Common myeloid progenitor, CD34-positive (primary cell): Measurements from ENCODE around the gene SIPA1.

Source experiments
- CTCF ChIA-PET: fragments of 350-600 bp; sonication (Branson Sonifier 250); formaldehyde crosslinking; loops from one replicate; lab custom pipeline; 2021; ENCODE audit warnings: antibody characterized with exemption; lab: Charles Lee
- POLR2A ChIA-PET: fragments of 350-600 bp; sonication (Branson Sonifier 250); formaldehyde crosslinking; loops from one replicate; lab custom pipeline; 2021; ENCODE audit warnings: antibody characterized with exemption; lab: Charles Lee
- DNase-seq, 3 donors: peaks; one replicate each; pipeline versions ENCODE4 v3.0.0 to v3.0.0-alpha.2; 2013
- H3K27ac ChIP-seq, 2 experiments: 1 replicate in 1 of 2; 2 replicates in 1 of 2; pipeline ENCODE4 v1.7.0; 2013; ENCODE audit warnings: inconsistent platforms in 2 of 2, low read length in 2 of 2, mild to moderate bottlenecking in 2 of 2, low read depth in 1 of 2, moderate library complexity in 1 of 2; ENCODE audit not compliant: severe bottlenecking in 2 of 2, insufficient read depth in 1 of 2, poor library complexity in 1 of 2
- H3K27me3 ChIP-seq, 5 experiments: replicated peaks in 2 of 5; 1 replicate in 3 of 5; 2 replicates in 2 of 5; pipeline versions ENCODE4 v1.6.1 to v1.7.0; 2013; ENCODE audit warnings: low read length in 4 of 5, mild to moderate bottlenecking in 2 of 5, moderate library complexity in 2 of 5, inconsistent platforms in 1 of 5; ENCODE audit not compliant: insufficient read depth in 5 of 5, control insufficient read depth in 4 of 5
- H3K36me3 ChIP-seq, 4 experiments: 1 replicate in 2 of 4; 2 replicates in 2 of 4; pipeline versions ENCODE4 v1.6.1 to v1.7.0; 2013; ENCODE audit warnings: low read length in 3 of 4, control low read depth in 1 of 4, mild to moderate bottlenecking in 1 of 4; ENCODE audit not compliant: control insufficient read depth in 4 of 4, insufficient read depth in 4 of 4
- H3K4me1 ChIP-seq, 4 experiments: 1 replicate in 3 of 4; 2 replicates in 1 of 4; pipeline versions ENCODE4 v1.6.1 to v1.7.1; 2013; ENCODE audit warnings: low read length in 3 of 4, mild to moderate bottlenecking in 3 of 4, control low read depth in 1 of 4, inconsistent platforms in 1 of 4, moderate library complexity in 1 of 4; ENCODE audit not compliant: control insufficient read depth in 4 of 4, insufficient read depth in 4 of 4; ENCODE audit errors: control extremely low read depth in 1 of 4
- H3K4me3 ChIP-seq, 7 experiments: 1 replicate in 4 of 7; 2 replicates in 3 of 7; pipeline versions ENCODE4 v1.5.1 to v1.7.0; 2013; ENCODE audit warnings: mild to moderate bottlenecking in 7 of 7, low read length in 6 of 7, moderate library complexity in 6 of 7, inconsistent platforms in 2 of 7, low read depth in 2 of 7, control low read depth in 1 of 7; ENCODE audit not compliant: insufficient read depth in 4 of 7, control insufficient read depth in 1 of 7; ENCODE audit errors: extremely low read depth in 1 of 7
- H3K9me3 ChIP-seq, 5 experiments: 1 replicate in 4 of 5; 2 replicates in 1 of 5; pipeline versions ENCODE4 v1.6.1 to v1.7.1; 2013; ENCODE audit warnings: low read length in 4 of 5, mild to moderate bottlenecking in 2 of 5, inconsistent platforms in 1 of 5, low read depth in 1 of 5, moderate library complexity in 1 of 5; ENCODE audit not compliant: control insufficient read depth in 4 of 5, insufficient read depth in 2 of 5; ENCODE audit errors: control extremely low read depth in 1 of 5
- WGBS: methylation state at CpG from one replicate; pipeline ENCODE4 v1.1.5; 2013; ENCODE audit not compliant: insufficient coverage; 5-methylcytosine and 5-hydroxymethylcytosine counted together

Gene SIPA1

GRCh38 chr11:65615229-65615949 lies 22.5 kb upstream of the SIPA1 start, which contains the start of gene PCNX3:
Gene PCNX3 (plus strand): TSS chr11:65615776. CDS start chr11:65616312, 536 bp downstream.
- no peaks in the 10 kb centered on the region for H3K9me3 ChIP-seq
- under 1% methylated on average over 51 of the region's 55 CpGs for WGBS
- peaks cover 10 to 42% (median 30%) of the 10 kb centered on the region in 4 experiments for H3K36me3 ChIP-seq
- H3K27me3 ChIP-seq: no peaks in the 10 kb centered on the region
- ChIA-PET CTCF (interaction anchor here (0.8 to 16.3 kb wide), 10 partner anchors 10 to 74 kb away, joined by 3 to 229 read pairs (median 4); partner anchors contain the start of genes KCNK7 and ZNRD2), POLR2A (interaction anchor here (0.9 to 1.5 kb wide), 7 partner anchors 11 to 273 kb away, joined by 3 to 8 read pairs (median 3); partner anchors contain the start of genes AP5B1, FIBP and RELA)
- DNase-seq: peak; percentile 100
- peak within 1 kb of the TSS; percentile 73 to 98 (median 86) for H3K4me3 ChIP-seq
- peak within 1 kb of the TSS; percentile 82 to 93 for H3K27ac ChIP-seq
- H3K4me1 ChIP-seq: peaks cover 4 to 50% (median 46%) of the 10 kb centered on the region in 4 experiments

GRCh38 chr11:65615950-65616574 lies 21.8 kb upstream of the SIPA1 start:
- Histone ChIP-seq H3K27ac (peak overlapping the region; percentile 68 to 91), H3K9me3 (no peaks in the 10 kb centered on the region), H3K4me3 (peak overlapping the region; percentile 53 to 95 (median 73)), H3K36me3 (peaks cover 10 to 49% (median 34%) of the 10 kb centered on the region in 4 experiments), H3K4me1 (peaks cover 0 to 43% (median 39%) of the 10 kb centered on the region in 4 experiments), H3K27me3 (no peaks in the 10 kb centered on the region)
- DNase-seq: peak in 1 of 3 donors; percentile 32
- CTCF ChIA-PET: interaction anchor here (1.2 to 16.3 kb wide), 7 partner anchors 10 to 44 kb away, joined by 3 to 229 read pairs (median 6); partner anchors contain the start of gene KCNK7
- POLR2A ChIA-PET: interaction anchor here (0.9 to 1.5 kb wide), 5 partner anchors 10 to 272 kb away, joined by 3 to 8 read pairs (median 3); partner anchors contain the start of genes AP5B1, FIBP and RELA
- WGBS: 2% methylated on average over 33 of the region's 50 CpGs

- POLR2A ChIA-PET: no interaction called here
These were observed 21.3 kb upstream of the SIPA1 start for GRCh38 chr11:65616575-65617001.

DNA sequence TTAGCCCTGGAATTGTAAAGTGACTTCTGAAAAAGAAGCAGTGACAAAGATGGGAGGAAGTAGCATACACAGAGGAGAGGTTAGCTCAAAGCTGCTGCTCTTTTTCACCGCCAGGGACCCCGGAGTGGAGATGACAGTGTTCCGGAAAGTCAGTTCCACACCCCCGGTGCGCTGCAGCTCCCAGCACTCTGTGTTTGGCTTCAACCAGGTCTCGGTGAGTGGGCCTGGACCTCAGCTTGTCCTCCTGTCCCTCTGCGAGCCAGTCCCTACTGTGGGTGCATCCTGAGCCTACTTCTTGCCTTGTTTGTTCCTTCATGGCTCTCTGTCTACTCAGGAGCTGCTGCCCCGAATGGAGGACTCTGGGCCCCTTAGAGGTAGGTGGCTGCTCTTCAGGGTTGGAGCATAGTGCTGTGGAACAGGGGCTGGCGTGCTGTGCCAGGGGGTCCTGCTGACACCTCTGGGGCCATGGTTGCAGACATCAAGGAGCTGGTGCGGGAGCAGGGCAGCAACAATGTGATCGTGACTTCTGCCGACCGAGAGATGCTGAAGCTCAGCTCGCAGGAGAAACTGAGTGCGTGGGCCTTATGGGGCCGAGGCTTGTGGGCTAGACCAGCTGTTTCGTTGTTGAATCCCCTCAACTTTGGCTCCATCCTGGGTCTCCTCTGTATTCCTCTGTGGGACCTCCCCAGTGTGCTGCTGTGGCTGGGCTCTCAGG lies 20.6 kb upstream of the SIPA1 start:
- ChIA-PET CTCF (interaction anchor here (1.0 to 3.5 kb wide), 7 partner anchors 8 to 95 kb away, joined by 3 to 14 read pairs (median 4); partner anchors contain the start of gene KAT5), POLR2A (no interaction called here)
- Histone ChIP-seq H3K4me1 (peaks cover 0 to 31% (median 27%) of the 10 kb centered on the region in 4 experiments), H3K4me3 (peak overlapping the region in 4 of 7 experiments; percentile 73 to 95 (median 86)), H3K27ac (peak overlapping the region in 1 of 2 experiments; percentile 91), H3K9me3 (no peaks in the 10 kb centered on the region), H3K36me3 (peaks cover 10 to 59% (median 39%) of the 10 kb centered on the region in 4 experiments), H3K27me3 (no peaks in the 10 kb centered on the region)
- 94% methylated on average over 17 of the region's 17 CpGs for WGBS
- DNase-seq: no peak

More at GRCh38 chr11:65616575-65617001, 21.3 kb upstream of the SIPA1 start:
- peak overlapping the region; percentile 37 to 95 (median 73) for H3K4me3 ChIP-seq
- CTCF ChIA-PET: interaction anchor here (1.0 to 3.5 kb wide), 6 partner anchors 9 to 95 kb away, joined by 3 to 14 read pairs (median 5); partner anchors contain the start of gene KAT5
- no peaks in the 10 kb centered on the region for H3K9me3 ChIP-seq
- H3K4me1 ChIP-seq: peaks cover 0 to 38% (median 34%) of the 10 kb centered on the region in 4 experiments
- WGBS: 93% methylated on average over 8 of the region's 10 CpGs
- peaks cover 10 to 54% (median 36%) of the 10 kb centered on the region in 4 experiments for H3K36me3 ChIP-seq
- DNase-seq: no peak
- peak overlapping the region; percentile 68 to 91 for H3K27ac ChIP-seq
- H3K27me3 ChIP-seq: no peaks in the 10 kb centered on the region

DNA sequence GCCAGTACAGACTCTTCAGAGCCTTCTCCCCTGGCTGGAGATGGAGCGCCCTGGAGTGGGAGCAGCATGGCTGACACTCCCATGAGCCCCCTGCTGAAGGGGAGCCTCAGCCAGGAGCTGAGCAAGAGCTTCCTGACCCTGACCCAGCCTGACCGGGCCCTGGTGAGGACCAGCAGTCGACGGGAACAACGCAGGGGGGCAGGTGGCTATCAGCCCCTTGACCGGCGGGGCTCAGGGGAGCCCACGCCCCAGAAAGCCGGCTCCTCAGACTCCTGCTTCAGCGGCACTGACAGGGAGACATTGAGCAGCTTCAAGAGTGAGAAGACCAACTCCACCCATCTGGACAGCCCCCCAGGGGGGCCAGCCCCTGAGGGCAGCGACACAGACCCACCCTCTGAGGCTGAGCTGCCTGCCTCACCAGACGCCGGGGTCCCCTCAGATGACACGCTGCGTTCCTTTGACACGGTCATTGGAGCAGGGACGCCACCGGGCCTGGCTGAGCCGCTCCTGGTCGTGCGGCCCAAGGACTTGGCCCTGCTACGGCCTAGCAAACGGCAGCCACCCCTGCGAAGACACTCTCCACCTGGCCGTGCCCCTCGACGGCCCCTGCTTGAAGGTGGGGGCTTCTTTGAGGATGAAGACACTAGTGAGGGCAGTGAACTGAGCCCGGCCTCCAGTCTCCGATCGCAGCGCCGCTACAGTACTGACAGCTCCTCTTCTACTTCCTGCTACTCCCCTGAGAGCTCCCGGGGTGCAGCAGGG lies 19.7 kb upstream of the SIPA1 start:
- ChIA-PET POLR2A (no interaction called here), CTCF (interaction anchor here (1.2 to 3.5 kb wide), 6 partner anchors 8 to 94 kb away, joined by 3 to 14 read pairs (median 5); partner anchors contain the start of gene KAT5)
- H3K27me3 ChIP-seq: no peaks in the 10 kb centered on the region
- no peak overlapping the region for H3K4me3 ChIP-seq
- no peak overlapping the region for H3K27ac ChIP-seq
- 96% methylated on average over 33 of the region's 33 CpGs for WGBS
- DNase-seq: no peak
- H3K9me3 ChIP-seq: no peaks in the 10 kb centered on the region
- H3K4me1 ChIP-seq: peaks cover 0 to 22% (median 18%) of the 10 kb centered on the region in 4 experiments
- peaks cover 10 to 56% (median 39%) of the 10 kb centered on the region in 4 experiments for H3K36me3 ChIP-seq

GRCh38 chr11:65618763-65619162 lies 19.1 kb upstream of the SIPA1 start:
- CTCF ChIA-PET: interaction anchor here (1.0 to 3.5 kb wide), 4 partner anchors 7 to 87 kb away, joined by 3 to 14 read pairs (median 3); partner anchors contain the start of gene SIPA1
- no peak overlapping the region for H3K27ac ChIP-seq
- POLR2A ChIA-PET: no interaction called here
- DNase-seq: no peak
- H3K27me3 ChIP-seq: no peaks in the 10 kb centered on the region
- peaks cover 0 to 19% (median 15%) of the 10 kb centered on the region in 4 experiments for H3K4me1 ChIP-seq
- H3K9me3 ChIP-seq: no peaks in the 10 kb centered on the region
- 100% methylated on average over 13 of the region's 14 CpGs for WGBS
- no peak overlapping the region for H3K4me3 ChIP-seq
- peaks cover 10 to 62% (median 42%) of the 10 kb centered on the region in 4 experiments for H3K36me3 ChIP-seq
